ENCODE data around the gene ATXN3.
"Not testable (repeated sequence)": the region's sequence is repeated elsewhere in the genome, so short reads cannot be mapped to it uniquely, and the experiment has no call there.

The ATXN3 gene

GRCh38 chr14:92058006-92058917, 48.1 kb downstream of the ATXN3 start:
- no peak for DNase-seq

- DNase-seq = no peak
Measured at GRCh38 chr14:92049781-92050180, 56.6 kb downstream of the ATXN3 start.

GRCh38 chr14:92049221-92049620, 57.2 kb downstream of the ATXN3 start:
- not testable (repeated sequence) for DNase-seq

- not testable (repeated sequence) for DNase-seq
Measured at GRCh38 chr14:92045904-92046303, 60.5 kb downstream of the ATXN3 start.

GRCh38 chr14:92041766-92042165, 64.6 kb downstream of the ATXN3 start:
- not testable (repeated sequence) for DNase-seq

- DNase-seq = no peak
Measured at GRCh38 chr14:92041203-92041602, 65.2 kb downstream of the ATXN3 start.

- DNase-seq = peak in 1 of 2 experiments; percentile 40
Measured at GRCh38 chr14:92040431-92041051, 65.8 kb downstream of the ATXN3 start.

GRCh38 chr14:92039719-92040430, 66.5 kb downstream of the ATXN3 start, which contains the start of gene TRIP11:
Gene TRIP11 (minus strand): TSS chr14:92040059. CDS start chr14:92039685, 374 bp downstream.
- DNase-seq = peak; percentile 91 to 96

- DNase-seq = peak; percentile 74 to 75
Measured at GRCh38 chr14:92039063-92039718, 67.2 kb downstream of the ATXN3 start.

- no peak for DNase-seq
Measured at GRCh38 chr14:92037989-92038388, 68.4 kb downstream of the ATXN3 start.

- DNase-seq = no peak
Measured at GRCh38 chr14:92035890-92036289, 70.5 kb downstream of the ATXN3 start.

- DNase-seq = no peak
Measured at GRCh38 chr14:92033906-92034687, 72.3 kb downstream of the ATXN3 start.

GRCh38 chr14:92033433-92033832, 72.9 kb downstream of the ATXN3 start:
- DNase-seq = no peak

GRCh38 chr14:92026548-92027190, 79.7 kb downstream of the ATXN3 start:
- DNase-seq = no peak

- DNase-seq = no peak
Measured at GRCh38 chr14:92022036-92022435, 84.3 kb downstream of the ATXN3 start.

- no peak for DNase-seq
Measured at GRCh38 chr14:92021523-92021922, 84.9 kb downstream of the ATXN3 start.

GRCh38 chr14:92014040-92014439, 92.3 kb downstream of the ATXN3 start:
- no peak for DNase-seq

GRCh38 chr14:92012121-92012748, 94.1 kb downstream of the ATXN3 start:
- DNase-seq = no peak

- DNase-seq = no peak
Measured at GRCh38 chr14:92010644-92011043, 95.7 kb downstream of the ATXN3 start.

- DNase-seq = no peak
Measured at GRCh38 chr14:92009604-92010003, 96.8 kb downstream of the ATXN3 start.

Measured in NCI-H524 (cell line).